OCI-LY1 (cell line): ENCODE results near the gene ALMS1.
"Not testable (repeated sequence)": the region's sequence is repeated elsewhere in the genome, so short reads cannot be mapped to it uniquely, and the experiment has no call there.

ENCODE experiments used
- H2AFZ ChIP-seq: fragments of 200-600 bp; sonication (generic), shearing (Covaris generic); 2 replicates; pipeline ENCODE4 v1.6.0; 2014; ENCODE audit warnings: antibody characterized with exemption, mild to moderate bottlenecking, low read length
- H3F3A ChIP-seq: fragments of 200-600 bp; sonication (generic), shearing (Covaris generic); 2 replicates; pipeline ENCODE4 v1.6.0; 2014; ENCODE audit warnings: mild to moderate bottlenecking, antibody characterized with exemption, low read length, moderate library complexity; ENCODE audit not compliant: insufficient read depth
- H3K27ac ChIP-seq: fragments of 200-600 bp; sonication (generic); 2 replicates; pipeline ENCODE4 v1.5.1; 2014; ENCODE audit warnings: low read length, mixed run types, mild to moderate bottlenecking, low read depth; ENCODE audit not compliant: poor library complexity, severe bottlenecking
- H3K27me3 ChIP-seq: fragments of 200-600 bp; sonication (generic); 2 replicates; pipeline ENCODE4 v1.6.0; 2014; ENCODE audit warnings: antibody characterized with exemption, mild to moderate bottlenecking, low read length, moderate library complexity; ENCODE audit not compliant: insufficient read depth
- H3K36me3 ChIP-seq: fragments of 200-600 bp; sonication (generic); 2 replicates; pipeline ENCODE4 v1.6.1; 2014; ENCODE audit warnings: mild to moderate bottlenecking, antibody characterized with exemption, low read length, moderate library complexity, mixed read lengths; ENCODE audit not compliant: insufficient read depth
- H3K4me1 ChIP-seq: fragments of 200-600 bp; sonication (generic); 2 replicates; pipeline ENCODE4 v1.5.1; 2014; ENCODE audit warnings: mild to moderate bottlenecking, low read length, moderate library complexity; ENCODE audit not compliant: insufficient read depth, severe bottlenecking
- H3K4me2 ChIP-seq: fragments of 200-600 bp; sonication (generic), shearing (Covaris generic); 2 replicates; pipeline ENCODE4 v1.6.1; 2014; ENCODE audit warnings: low read length
- H3K4me3 ChIP-seq: fragments of 200-600 bp; sonication (generic); 2 replicates; pipeline ENCODE4 v1.5.1; 2014; ENCODE audit warnings: low read length, low read depth, mild to moderate bottlenecking, mixed read lengths; ENCODE audit not compliant: poor library complexity, severe bottlenecking
- H3K79me2 ChIP-seq: fragments of 200-600 bp; shearing (Covaris generic); 2 replicates; pipeline ENCODE4 v1.6.1; 2016; ENCODE audit warnings: mixed run types, low read length, mixed read lengths; ENCODE audit not compliant: insufficient read depth
- H3K9ac ChIP-seq: fragments of 200-600 bp; sonication (generic), shearing (Covaris generic); 2 replicates; pipeline ENCODE4 v1.6.1; 2014; ENCODE audit warnings: mild to moderate bottlenecking, low read length, mixed read lengths
- H3K9me2 ChIP-seq: fragments of 200-600 bp; sonication (generic), shearing (Covaris generic); 2 replicates; pipeline ENCODE4 v1.6.1; 2014; ENCODE audit warnings: low read depth, mild to moderate bottlenecking, low read length, mixed read lengths
- H3K9me3 ChIP-seq: fragments of 200-600 bp; shearing (Covaris generic); 2 replicates; pipeline ENCODE4 v1.6.1; 2014; ENCODE audit warnings: low read length, mixed read lengths
- H4K20me1 ChIP-seq: fragments of 200-600 bp; sonication (generic), shearing (Covaris generic); 2 replicates; pipeline ENCODE4 v1.6.0; 2016; ENCODE audit warnings: mild to moderate bottlenecking, low read length; ENCODE audit not compliant: insufficient read depth
- EZH2 ChIP-seq: fragments of 200-600 bp; sonication (generic), shearing (Covaris generic); IDR thresholded peaks from 2 replicates; pipeline ENCODE4 v1.8.0; 2017; ENCODE audit warnings: borderline replicate concordance, mixed run types, mild to moderate bottlenecking, antibody characterized with exemption, low read length, moderate library complexity, mixed read lengths
- TF ChIP-seq, protein P1 (sequence below): fragments of 200-600 bp; sonication (generic), shearing (Covaris generic); IDR thresholded peaks from 2 replicates; pipeline ENCODE4 v1.5.1; 2017; ENCODE audit warnings: mild to moderate bottlenecking, antibody characterized with exemption, low read length, moderate library complexity, mixed read lengths

Gene ALMS1

DNA sequence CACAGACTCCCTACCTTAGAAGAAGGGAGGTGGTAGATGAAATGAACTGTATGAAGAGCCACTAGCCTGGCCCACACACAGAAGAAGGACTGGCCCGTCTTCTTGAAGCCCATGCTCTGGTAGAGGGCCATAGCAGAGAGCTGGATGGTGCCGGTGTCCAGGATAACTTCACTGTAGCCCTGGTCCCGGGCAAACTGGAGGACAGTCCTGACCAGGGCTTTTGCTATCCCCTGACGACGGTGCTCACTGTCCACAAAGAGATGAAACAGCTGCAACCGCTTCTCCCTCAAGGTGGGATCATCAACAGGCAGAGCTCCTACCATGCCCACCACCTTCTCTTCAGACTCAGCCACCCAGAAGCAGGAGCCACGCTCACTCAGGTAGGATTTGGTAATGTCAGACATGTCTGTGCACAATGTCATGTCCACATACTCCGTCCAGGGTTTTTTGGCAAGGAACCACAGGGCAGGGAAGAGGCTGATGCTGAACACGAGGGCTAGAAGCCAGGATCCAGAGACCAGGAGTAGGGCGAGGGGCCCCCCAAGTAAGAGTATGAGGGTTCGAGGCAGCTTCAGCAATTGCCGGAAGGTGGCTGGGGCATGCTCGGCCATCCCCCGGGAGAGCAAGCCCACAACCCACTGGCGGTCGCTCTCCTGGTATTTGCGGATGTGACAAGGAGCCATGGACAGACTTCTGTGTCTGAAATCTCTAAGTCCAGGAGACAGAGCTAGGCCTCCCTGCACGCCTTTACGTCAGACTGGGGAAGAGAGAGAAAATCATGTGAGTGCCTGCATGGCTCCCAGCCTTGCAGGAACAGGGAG lies 255.5 kb downstream of the ALMS1 start:
- no peak overlapping the region for H2AFZ ChIP-seq
- no peak overlapping the region for H3K27ac ChIP-seq
- no peaks in the 10 kb centered on the region for H3K9me2 ChIP-seq
- H3F3A ChIP-seq: no peaks in the 10 kb centered on the region
- no peak for TF ChIP-seq EZH2
- TF ChIP-seq, protein P1, sequence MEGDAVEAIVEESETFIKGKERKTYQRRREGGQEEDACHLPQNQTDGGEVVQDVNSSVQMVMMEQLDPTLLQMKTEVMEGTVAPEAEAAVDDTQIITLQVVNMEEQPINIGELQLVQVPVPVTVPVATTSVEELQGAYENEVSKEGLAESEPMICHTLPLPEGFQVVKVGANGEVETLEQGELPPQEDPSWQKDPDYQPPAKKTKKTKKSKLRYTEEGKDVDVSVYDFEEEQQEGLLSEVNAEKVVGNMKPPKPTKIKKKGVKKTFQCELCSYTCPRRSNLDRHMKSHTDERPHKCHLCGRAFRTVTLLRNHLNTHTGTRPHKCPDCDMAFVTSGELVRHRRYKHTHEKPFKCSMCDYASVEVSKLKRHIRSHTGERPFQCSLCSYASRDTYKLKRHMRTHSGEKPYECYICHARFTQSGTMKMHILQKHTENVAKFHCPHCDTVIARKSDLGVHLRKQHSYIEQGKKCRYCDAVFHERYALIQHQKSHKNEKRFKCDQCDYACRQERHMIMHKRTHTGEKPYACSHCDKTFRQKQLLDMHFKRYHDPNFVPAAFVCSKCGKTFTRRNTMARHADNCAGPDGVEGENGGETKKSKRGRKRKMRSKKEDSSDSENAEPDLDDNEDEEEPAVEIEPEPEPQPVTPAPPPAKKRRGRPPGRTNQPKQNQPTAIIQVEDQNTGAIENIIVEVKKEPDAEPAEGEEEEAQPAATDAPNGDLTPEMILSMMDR: no peak
- H4K20me1 ChIP-seq: no peaks in the 10 kb centered on the region
- H3K79me2 ChIP-seq: no peaks in the 10 kb centered on the region
- H3K9ac ChIP-seq: no peak overlapping the region
- no peaks in the 10 kb centered on the region for H3K4me1 ChIP-seq
- no peaks in the 10 kb centered on the region for H3K27me3 ChIP-seq
- H3K36me3 ChIP-seq: no peaks in the 10 kb centered on the region; the same call in 1 of the 2 replicates
- H3K9me3 ChIP-seq: peaks cover 7% of the 10 kb centered on the region
- H3K4me2 ChIP-seq: no peak overlapping the region
- H3K4me3 ChIP-seq: no peak overlapping the region

DNA sequence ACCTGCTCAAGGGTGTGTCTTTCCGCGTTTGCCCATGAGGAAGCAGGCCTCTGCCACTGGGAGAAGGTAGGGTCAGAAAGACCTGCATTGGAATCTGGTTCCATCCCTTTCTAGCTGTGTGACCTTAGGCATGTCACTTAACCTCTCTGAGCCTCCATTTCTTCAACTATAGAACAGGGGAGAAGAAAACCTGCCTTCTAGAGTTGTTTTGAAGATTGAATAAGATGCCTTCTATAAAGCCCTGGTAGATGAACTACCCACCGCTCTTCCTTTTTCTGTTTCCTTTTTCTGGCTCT lies 256.1 kb downstream of the ALMS1 start:
- Histone ChIP-seq H3K9me3 (peaks cover 7% of the 10 kb centered on the region), H3K9me2 (no peaks in the 10 kb centered on the region), H3K27me3 (no peaks in the 10 kb centered on the region), H3K4me2 (no peak overlapping the region), H3K27ac (no peak overlapping the region), H3K36me3 (no peaks in the 10 kb centered on the region; the same call in 1 of the 2 replicates), H2AFZ (no peak overlapping the region), H4K20me1 (no peaks in the 10 kb centered on the region), H3K9ac (no peak overlapping the region), H3K4me3 (no peak overlapping the region), H3K4me1 (no peaks in the 10 kb centered on the region), H3F3A (no peaks in the 10 kb centered on the region), H3K79me2 (no peaks in the 10 kb centered on the region)
- no peak for TF ChIP-seq EZH2

DNA sequence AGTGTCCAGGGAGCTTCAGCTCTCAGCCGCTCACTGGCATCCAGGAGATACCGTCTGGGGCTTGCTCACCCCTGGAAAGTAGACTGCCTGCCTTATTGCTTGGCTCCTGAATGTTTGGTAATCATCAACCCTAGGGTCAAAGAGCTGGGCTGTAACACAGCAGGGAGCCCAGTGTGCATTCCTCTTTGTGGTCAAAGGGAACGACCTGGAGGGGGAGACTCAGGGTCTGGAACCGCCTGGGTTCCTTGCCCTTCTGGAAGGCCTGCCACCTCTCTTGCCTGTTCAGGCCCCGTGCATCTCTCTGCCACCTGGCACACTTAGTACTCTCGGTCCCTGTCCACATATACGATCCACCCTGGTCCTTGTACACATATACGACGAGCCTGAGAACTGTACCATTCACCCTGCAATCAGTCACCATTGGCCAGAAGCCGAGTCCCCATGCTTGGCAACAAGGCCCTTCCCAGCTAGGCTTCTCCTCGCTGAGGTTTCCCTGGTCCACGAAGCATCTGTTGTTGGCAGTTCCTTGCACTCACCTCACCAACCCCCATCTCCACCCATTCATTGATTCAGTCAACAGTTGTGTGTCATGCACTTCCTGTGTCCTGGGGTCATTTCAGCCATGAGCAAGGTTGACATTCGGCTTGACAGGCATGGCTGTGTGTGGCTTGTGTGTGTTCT lies 256.8 kb downstream of the ALMS1 start, which contains the start of gene NAT8:
Gene NAT8, minus strand, starts transcription at position 85 of the 681 bp plus-strand sequence. CDS start 794 bp downstream, outside the sequence.
- Histone ChIP-seq H3K27me3 (no peaks in the 10 kb centered on the region), H3K9me3 (peaks cover 7% of the 10 kb centered on the region), H2AFZ (no peak within 1 kb of the TSS), H4K20me1 (no peaks in the 10 kb centered on the region), H3K9ac (no peak within 1 kb of the TSS), H3K27ac (no peak within 1 kb of the TSS), H3K4me2 (no peak within 1 kb of the TSS), H3F3A (no peaks in the 10 kb centered on the region), H3K4me3 (no peak within 1 kb of the TSS), H3K4me1 (no peaks in the 10 kb centered on the region), H3K9me2 (no peaks in the 10 kb centered on the region), H3K79me2 (no peaks in the 10 kb centered on the region), H3K36me3 (no peaks in the 10 kb centered on the region; the same call in 1 of the 2 replicates)
- TF ChIP-seq, protein P1: no peak
- TF ChIP-seq EZH2: no peak

DNA sequence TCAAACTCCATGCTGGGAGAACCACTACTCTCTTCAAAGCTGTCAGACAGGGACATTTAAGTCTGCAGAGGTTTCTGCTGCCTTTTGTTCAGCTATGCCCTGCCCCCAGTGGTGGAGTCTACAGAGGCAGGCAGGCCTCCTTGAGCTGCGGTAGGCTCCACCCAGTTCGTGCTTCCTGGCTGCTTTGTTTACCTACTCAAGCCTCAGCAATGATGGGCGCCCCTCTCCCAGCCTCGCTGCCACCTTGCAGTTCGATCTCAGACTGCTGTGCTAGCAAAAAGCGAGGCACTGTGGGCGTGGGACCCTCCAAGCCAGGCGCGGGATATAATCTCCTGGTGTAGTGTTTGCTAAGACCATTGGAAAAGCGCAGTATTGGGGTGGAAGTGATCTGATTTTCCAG lies 262.1 kb downstream of the ALMS1 start:
- H3K4me1 ChIP-seq, H3K4me3 ChIP-seq: not testable (repeated sequence)

More for the DNA sequence above, 262.1 kb downstream of the ALMS1 start:
- not testable (repeated sequence) for H3K4me2 ChIP-seq, H3K27me3 ChIP-seq, H3F3A ChIP-seq, H3K9me3 ChIP-seq, H3K79me2 ChIP-seq, H3K9me2 ChIP-seq, H2AFZ ChIP-seq, H4K20me1 ChIP-seq, H3K36me3 ChIP-seq, H3K9ac ChIP-seq, H3K27ac ChIP-seq
